GM18508 (cell line): ENCODE results near the gene EXOC4.

Source experiments
- ATAC-seq: cut with Tn5 transposase; IDR thresholded peaks from one replicate; pipeline ENCODE4 v1.9.1; 2021; ENCODE audit warnings: moderate number of reproducible peaks; ENCODE audit not compliant: insufficient read depth, unreplicated experiment

The EXOC4 gene

GRCh38 chr7:133518718-133519117 lies 265.8 kb downstream of the EXOC4 start:
- no peak for ATAC-seq

GRCh38 chr7:133520248-133520647 lies 267.4 kb downstream of the EXOC4 start:
- ATAC-seq: no peak

GRCh38 chr7:133522501-133522900 lies 269.6 kb downstream of the EXOC4 start:
- ATAC-seq: no peak

- ATAC-seq: no peak
Observed at GRCh38 chr7:133528796-133529195, 275.9 kb downstream of the EXOC4 start.

- no peak for ATAC-seq
Observed at GRCh38 chr7:133529861-133530260, 277.0 kb downstream of the EXOC4 start.

- no peak for ATAC-seq
Observed at GRCh38 chr7:133530682-133531081, 277.8 kb downstream of the EXOC4 start.

GRCh38 chr7:133534816-133535215 lies 281.9 kb downstream of the EXOC4 start:
- ATAC-seq: no peak

- ATAC-seq: no peak
Observed at GRCh38 chr7:133535308-133535707, 282.4 kb downstream of the EXOC4 start.

- ATAC-seq: no peak
Observed at GRCh38 chr7:133536450-133536849, 283.6 kb downstream of the EXOC4 start.

GRCh38 chr7:133539016-133539415 lies 286.1 kb downstream of the EXOC4 start:
- ATAC-seq: no peak

- no peak for ATAC-seq
Observed at GRCh38 chr7:133540096-133540860, 287.4 kb downstream of the EXOC4 start.

- ATAC-seq: no peak
Observed at GRCh38 chr7:133542209-133542780, 289.4 kb downstream of the EXOC4 start.

- ATAC-seq: no peak
Observed at GRCh38 chr7:133543657-133544056, 290.8 kb downstream of the EXOC4 start.

GRCh38 chr7:133545618-133546017 lies 292.7 kb downstream of the EXOC4 start:
- no peak for ATAC-seq

- no peak for ATAC-seq
Observed at GRCh38 chr7:133547981-133548380, 295.1 kb downstream of the EXOC4 start.

- no peak for ATAC-seq
Observed at GRCh38 chr7:133549633-133550032, 296.8 kb downstream of the EXOC4 start.

- no peak for ATAC-seq
Observed at GRCh38 chr7:133550145-133550544, 297.3 kb downstream of the EXOC4 start.

GRCh38 chr7:133550811-133551210 lies 297.9 kb downstream of the EXOC4 start:
- ATAC-seq: no peak

- ATAC-seq: no peak
Observed at GRCh38 chr7:133551466-133551865, 298.6 kb downstream of the EXOC4 start.

GRCh38 chr7:133552079-133552478 lies 299.2 kb downstream of the EXOC4 start:
- no peak for ATAC-seq

- no peak for ATAC-seq
Observed at GRCh38 chr7:133554330-133554729, 301.5 kb downstream of the EXOC4 start.

GRCh38 chr7:133556048-133556447 lies 303.2 kb downstream of the EXOC4 start:
- ATAC-seq: no peak
